PC-3 (cell line): Measurements from ENCODE around the gene STX2. TPM values are rescaled to one million over a fixed set of nuclear protein-coding genes. Genes with fewer than 3 reads are reported as not detected.
"Not testable (repeated sequence)": the region's sequence is repeated elsewhere in the genome, so short reads cannot be mapped to it uniquely, and the experiment has no call there.

Source experiments
- ATAC-seq: fragments of 200-7000 bp; cut with Tn5 transposase; 2 replicates; pipeline ENCODE4 v1.9.1; 2020; ENCODE audit warnings: mild to moderate bottlenecking, moderate library complexity
- BruUV-seq: library from RNA; stranded (reverse); fragments of 400-500 nt; replicated peaks from 2 replicates; lab custom pipeline; 2021; lab: Mats Ljungman, UMichigan
- CTCF ChIA-PET: fragments of 300-600 bp; sonication (Branson Sonifier 250); formaldehyde crosslinking; loops from one replicate; lab custom pipeline; 2022; ENCODE audit warnings: antibody characterized with exemption; lab: Charles Lee
- POLR2A ChIA-PET: fragments of 300-600 bp; sonication (Branson Sonifier 250); formaldehyde crosslinking; loops from one replicate; lab custom pipeline; 2022; ENCODE audit warnings: antibody characterized with exemption; ENCODE audit not compliant: unreplicated experiment; lab: Charles Lee
- DNase-seq: peaks from one replicate; pipeline ENCODE4 v3.0.0-alpha.2; 2015
- H2AFZ ChIP-seq: fragments of 300-600 bp; sonication (generic); 2 replicates; pipeline ENCODE4 v1.6.0; 2016; ENCODE audit warnings: antibody characterized with exemption, low read length
- H3F3A ChIP-seq: fragments of 300-600 bp; sonication (generic); one replicate; pipeline ENCODE4 v1.6.0; 2017; ENCODE audit warnings: antibody characterized with exemption, low read length, control low read depth, mild to moderate bottlenecking; ENCODE audit not compliant: unreplicated experiment
- H3K27ac ChIP-seq: fragments of 300-600 bp; sonication (generic); 2 replicates; pipeline ENCODE4 v1.5.1; 2016; ENCODE audit warnings: mild to moderate bottlenecking, low read length
- H3K27me3 ChIP-seq: fragments of 300-600 bp; sonication (generic); 2 replicates; pipeline ENCODE4 v1.6.1; 2016; ENCODE audit warnings: low read length, mixed read lengths
- H3K36me3 ChIP-seq: fragments of 300-600 bp; sonication (generic); 2 replicates; pipeline ENCODE4 v1.6.1; 2016; ENCODE audit warnings: low read depth, mixed run types, low read length, mixed read lengths
- H3K4me1 ChIP-seq: fragments of 300-600 bp; sonication (generic); 2 replicates; pipeline ENCODE4 v1.5.1; 2016; ENCODE audit warnings: low read length; ENCODE audit not compliant: insufficient read depth
- H3K4me2 ChIP-seq: fragments of 300-600 bp; sonication (generic); 2 replicates; pipeline ENCODE4 v1.6.0; 2016; ENCODE audit warnings: low read length
- H3K4me3 ChIP-seq: fragments of 300-600 bp; sonication (generic); 2 replicates; pipeline ENCODE4 v1.5.1; 2016; ENCODE audit warnings: mild to moderate bottlenecking, low read length, mixed read lengths
- H3K79me2 ChIP-seq: fragments of 300-600 bp; sonication (generic); 2 replicates; pipeline ENCODE4 v1.6.1; 2017; ENCODE audit warnings: low read length, mixed read lengths
- H3K9ac ChIP-seq: fragments of 300-600 bp; sonication (generic); 2 replicates; pipeline ENCODE4 v1.6.0; 2016; ENCODE audit warnings: mild to moderate bottlenecking, low read length
- H3K9me2 ChIP-seq: fragments of 300-600 bp; sonication (generic); replicated peaks from 2 replicates; pipeline ENCODE4 v1.6.1; 2016; ENCODE audit warnings: mixed run types, low read length, mixed read lengths
- H3K9me3 ChIP-seq: fragments of 300-600 bp; sonication (generic); 2 replicates; pipeline ENCODE4 v1.6.1; 2016; ENCODE audit warnings: low read length, mixed read lengths
- H4K20me1 ChIP-seq: fragments of 300-600 bp; sonication (generic); 2 replicates; pipeline ENCODE4 v1.6.1; 2016; ENCODE audit warnings: low read length, mixed read lengths
- EZH2 ChIP-seq: fragments of 300-600 bp; sonication (generic); IDR thresholded peaks from one replicate; pipeline ENCODE4 v1.6.1; 2017; ENCODE audit warnings: antibody characterized with exemption, mild to moderate bottlenecking, low read length; ENCODE audit not compliant: unreplicated experiment
- EZH2phosphoT487 ChIP-seq: fragments of 300-600 bp; sonication (generic); IDR thresholded peaks from 2 replicates; pipeline ENCODE4 v1.6.1; 2018; ENCODE audit warnings: mild to moderate bottlenecking, antibody characterized with exemption, low read length, borderline replicate concordance
- intact Hi-C: fragments of 100-400 bp; cut with micrococcal nuclease; formaldehyde crosslinking; loops from 2 replicates; pipeline ENCODE4 v1.9.0; 2023
- total RNA-seq: library from RNA; depleted of rRNA; stranded (reverse); fragments of >200 nt; gene quantifications from 2 replicates; pipeline ENCODE4 v1.2.3, GENCODE V29; 2014
- TF ChIP-seq, protein P1 (sequence below): fragments of 300-600 bp; sonication (generic); conservative IDR thresholded peaks from 2 replicates; pipeline ENCODE4 v1.5.1; 2017; ENCODE audit warnings: antibody characterized with exemption, low read depth, mild to moderate bottlenecking, low read length

Gene STX2
- total RNA-seq, 1 experiment from 2014 or later = 18.2 TPM

DNA sequence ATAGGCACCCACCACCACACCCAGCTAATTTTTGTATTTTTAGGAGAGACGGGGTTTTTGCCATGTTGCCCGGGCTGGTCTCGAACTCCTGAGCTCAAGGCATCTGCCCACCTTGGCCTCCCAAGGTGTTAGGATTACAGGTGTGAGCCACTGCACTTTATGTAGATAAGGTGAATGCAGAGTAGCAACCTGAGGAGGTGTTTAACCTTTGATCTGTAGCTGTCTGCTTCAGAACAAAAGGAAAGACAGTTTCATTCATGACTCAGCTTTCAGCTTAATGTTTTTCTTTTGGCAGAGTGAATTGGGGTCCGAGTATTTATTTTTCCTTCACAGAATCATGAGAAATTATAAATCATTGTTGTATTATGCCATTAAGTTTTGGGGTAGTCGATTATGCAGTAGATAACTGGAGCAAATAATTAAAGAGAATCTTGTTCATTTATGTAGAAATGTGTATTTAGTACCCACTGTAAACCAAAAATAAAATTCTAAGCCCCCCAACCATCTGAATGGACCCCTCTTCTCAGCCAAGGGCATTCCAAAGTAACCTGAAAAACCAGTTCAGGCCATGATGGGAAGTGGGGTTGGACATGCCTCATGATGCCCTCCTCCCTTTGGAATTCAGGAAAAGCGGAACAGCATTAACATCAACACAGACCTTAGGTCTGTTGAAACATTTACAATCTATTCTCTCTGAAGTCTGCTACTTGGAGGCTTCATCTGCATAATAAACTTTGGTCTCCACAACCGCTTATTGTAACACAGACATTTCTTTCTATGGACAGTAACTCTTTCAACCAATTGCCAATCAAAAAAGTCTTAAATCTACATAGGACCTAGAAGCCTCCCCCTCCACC is 10.7 kb upstream of the STX2 start:
- no peaks in the 10 kb centered on the region for H4K20me1 ChIP-seq
- H2AFZ ChIP-seq = no peak overlapping the region
- intact Hi-C loops = no loop called here
- H3K4me1 ChIP-seq = peaks cover 10% of the 10 kb centered on the region; the same call in 1 of the 2 replicates
- H3K4me3 ChIP-seq = no peak overlapping the region
- DNase-seq = peak; percentile 48
- no peaks in the 10 kb centered on the region for H3K79me2 ChIP-seq
- H3K9me3 ChIP-seq = no peaks in the 10 kb centered on the region
- no peaks in the 10 kb centered on the region for H3K36me3 ChIP-seq
- ChIA-PET POLR2A (no interaction called here), CTCF (no interaction called here)
- H3K9me2 ChIP-seq = no peaks in the 10 kb centered on the region
- no peak for ATAC-seq
- no peak overlapping the region for H3K9ac ChIP-seq
- no peaks in the 10 kb centered on the region for H3F3A ChIP-seq
- no peaks in the 10 kb centered on the region for H3K27me3 ChIP-seq
- no peak overlapping the region for H3K4me2 ChIP-seq
- H3K27ac ChIP-seq = no peak overlapping the region
- TF ChIP-seq EZH2phosphoT487 (no peak), EZH2 (no peak)
- TF ChIP-seq, protein P1, sequence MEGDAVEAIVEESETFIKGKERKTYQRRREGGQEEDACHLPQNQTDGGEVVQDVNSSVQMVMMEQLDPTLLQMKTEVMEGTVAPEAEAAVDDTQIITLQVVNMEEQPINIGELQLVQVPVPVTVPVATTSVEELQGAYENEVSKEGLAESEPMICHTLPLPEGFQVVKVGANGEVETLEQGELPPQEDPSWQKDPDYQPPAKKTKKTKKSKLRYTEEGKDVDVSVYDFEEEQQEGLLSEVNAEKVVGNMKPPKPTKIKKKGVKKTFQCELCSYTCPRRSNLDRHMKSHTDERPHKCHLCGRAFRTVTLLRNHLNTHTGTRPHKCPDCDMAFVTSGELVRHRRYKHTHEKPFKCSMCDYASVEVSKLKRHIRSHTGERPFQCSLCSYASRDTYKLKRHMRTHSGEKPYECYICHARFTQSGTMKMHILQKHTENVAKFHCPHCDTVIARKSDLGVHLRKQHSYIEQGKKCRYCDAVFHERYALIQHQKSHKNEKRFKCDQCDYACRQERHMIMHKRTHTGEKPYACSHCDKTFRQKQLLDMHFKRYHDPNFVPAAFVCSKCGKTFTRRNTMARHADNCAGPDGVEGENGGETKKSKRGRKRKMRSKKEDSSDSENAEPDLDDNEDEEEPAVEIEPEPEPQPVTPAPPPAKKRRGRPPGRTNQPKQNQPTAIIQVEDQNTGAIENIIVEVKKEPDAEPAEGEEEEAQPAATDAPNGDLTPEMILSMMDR = no peak
- BruUV-seq = no TSS peak

- ATAC-seq, H3K36me3 ChIP-seq, H2AFZ ChIP-seq, H3K27me3 ChIP-seq, H3K9me2 ChIP-seq, H3F3A ChIP-seq, H4K20me1 ChIP-seq, H3K79me2 ChIP-seq, BruUV-seq, H3K4me1 ChIP-seq, H3K9me3 ChIP-seq, POLR2A ChIA-PET, H3K9ac ChIP-seq, intact Hi-C loops, H3K27ac ChIP-seq, H3K4me3 ChIP-seq, DNase-seq, H3K4me2 ChIP-seq: not testable (repeated sequence)
- CTCF ChIA-PET = interaction anchor here (0.6 kb wide), 1 partner anchor 22 kb away, joined by 3 read pairs; no protein-coding TSS in a partner anchor
Observed at GRCh38 chr12:130848785-130849305, 9.8 kb upstream of the STX2 start.

DNA sequence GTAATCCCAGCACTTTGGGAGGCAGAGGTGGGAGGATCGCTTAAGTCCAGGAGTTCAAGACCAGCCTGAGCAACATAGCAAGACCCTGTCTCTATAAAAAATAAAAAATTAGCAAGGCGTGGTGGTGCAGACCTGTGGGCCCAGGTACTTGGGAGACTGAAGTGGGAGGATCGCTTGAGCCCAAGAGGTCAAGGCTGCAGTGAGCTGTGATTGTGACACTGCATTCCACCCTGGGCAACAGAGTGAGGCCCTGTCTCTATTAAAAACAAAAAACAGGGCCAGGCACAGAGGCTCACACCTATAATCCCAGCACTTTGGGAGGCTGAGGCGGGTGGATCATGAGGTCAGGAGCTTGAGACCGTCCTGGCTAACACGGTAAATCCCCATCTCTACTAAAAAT is 9.1 kb upstream of the STX2 start:
- H2AFZ ChIP-seq, BruUV-seq, H3K4me3 ChIP-seq, H3K9ac ChIP-seq, POLR2A ChIA-PET, H3K79me2 ChIP-seq, H3K27ac ChIP-seq, H3K4me1 ChIP-seq, H3K4me2 ChIP-seq, H4K20me1 ChIP-seq, H3K36me3 ChIP-seq, H3K9me2 ChIP-seq, H3K27me3 ChIP-seq, H3F3A ChIP-seq, DNase-seq, intact Hi-C loops, ATAC-seq, H3K9me3 ChIP-seq: not testable (repeated sequence)
- CTCF ChIA-PET = interaction anchor here (0.6 kb wide), 1 partner anchor 21 kb away, joined by 3 read pairs; no protein-coding TSS in a partner anchor
